H1 (cell line): ENCODE results near the gene ARHGAP26. TPM values are rescaled to one million over a fixed set of nuclear protein-coding genes. Genes with fewer than 3 reads are reported as not detected.

Experiments
- CTCF ChIA-PET: fragments of 300-600 bp; sonication (Branson Sonifier 250); formaldehyde crosslinking; loops from one replicate; lab custom pipeline; 2021; ENCODE audit not compliant: partially characterized antibody; lab: Charles Lee
- POLR2A ChIA-PET: fragments of 300-600 bp; sonication (Branson Sonifier 250); formaldehyde crosslinking; loops from one replicate; lab custom pipeline; 2021; ENCODE audit warnings: inconsistent platforms; ENCODE audit not compliant: partially characterized antibody; lab: Charles Lee
- DNase-seq, 2 experiments: peaks; one replicate each; pipeline versions ENCODE4 v3.0.0 to v3.0.0-alpha.2; 2010 to 2022; ENCODE audit warnings: low spot score in 2 of 2, low read depth in 1 of 2, mixed read lengths in 1 of 2
- FAIRE-seq: peaks from 2 replicates; lab custom pipeline; 2011; peaks lifted over from hg19 to GRCh38; lab: Jason Lieb, UNC
- H2AFZ ChIP-seq: 2 replicates; pipeline ENCODE4 v1.8.1; 2012; ENCODE audit warnings: low read length, inconsistent platforms
- H2AK5ac ChIP-seq: 2 replicates; pipeline ENCODE4 v1.6.1; 2013; ENCODE audit warnings: low read depth, low read length
- H2BK120ac ChIP-seq: replicated peaks from 2 replicates; pipeline ENCODE3; 2013; ENCODE audit warnings: low read depth, low read length, inconsistent platforms
- H2BK12ac ChIP-seq: 2 replicates; pipeline ENCODE4 v1.6.1; 2013; ENCODE audit warnings: low read depth, low read length
- H2BK15ac ChIP-seq: 2 replicates; pipeline ENCODE4 v1.6.1; 2013; ENCODE audit warnings: low read length
- H2BK20ac ChIP-seq: 2 replicates; pipeline ENCODE4 v1.6.1; 2013; ENCODE audit warnings: low read length
- H2BK5ac ChIP-seq: 2 replicates; pipeline ENCODE4 v1.6.1; 2013; ENCODE audit warnings: low read depth, low read length
- H3K14ac ChIP-seq: 2 replicates; pipeline ENCODE4 v1.6.1; 2013; ENCODE audit warnings: inconsistent platforms; ENCODE audit not compliant: insufficient read length
- H3K18ac ChIP-seq: 2 replicates; pipeline ENCODE4 v1.6.1; 2013; ENCODE audit warnings: low read length; ENCODE audit errors: extremely low read depth
- H3K23ac ChIP-seq: 2 replicates; pipeline ENCODE4 v1.6.1; 2013; ENCODE audit warnings: inconsistent platforms; ENCODE audit not compliant: insufficient read length
- H3K23me2 ChIP-seq: 2 replicates; pipeline ENCODE4 v1.6.1; 2013; ENCODE audit warnings: low read depth, low read length
- H3K27ac ChIP-seq: 2 replicates; pipeline ENCODE4 v1.6.1; 2011; ENCODE audit warnings: low read depth, low read length, inconsistent platforms
- H3K27me3 ChIP-seq, 4 experiments: replicated peaks in 1 of 4; 1 replicate in 1 of 4; 2 replicates in 3 of 4; pipeline versions ENCODE4 v1.6.1 to v1.8.1; 2011 to 2013; ENCODE audit warnings: low read length in 3 of 4, mild to moderate bottlenecking in 3 of 4, inconsistent platforms in 2 of 4, mixed read lengths in 2 of 4, moderate library complexity in 1 of 4; ENCODE audit not compliant: control insufficient read depth in 3 of 4, insufficient read depth in 3 of 4; ENCODE audit errors: extremely low read depth in 1 of 4
- H3K36me3 ChIP-seq, 4 experiments: 2 replicates each; pipeline versions ENCODE4 v1.6.1 to v1.8.1; 2011 to 2013; ENCODE audit warnings: mild to moderate bottlenecking in 4 of 4, low read length in 3 of 4, moderate library complexity in 2 of 4, control low read depth in 1 of 4, inconsistent platforms in 1 of 4; ENCODE audit not compliant: insufficient read depth in 4 of 4, control insufficient read depth in 2 of 4
- H3K4ac ChIP-seq: replicated peaks from 2 replicates; pipeline ENCODE3; 2013; ENCODE audit warnings: low read length, low read depth, mixed read lengths, inconsistent platforms; ENCODE audit not compliant: insufficient read length
- H3K4me1 ChIP-seq, 4 experiments: replicated peaks in 1 of 4; 1 replicate in 1 of 4; 2 replicates in 3 of 4; pipeline versions ENCODE4 v1.6.1 to v1.8.1; 2011 to 2013; ENCODE audit warnings: low read length in 3 of 4, inconsistent platforms in 2 of 4, mixed read lengths in 1 of 4; ENCODE audit not compliant: insufficient read depth in 4 of 4, control insufficient read depth in 3 of 4
- H3K4me2 ChIP-seq, 2 experiments: 2 replicates each; pipeline versions ENCODE4 v1.6.1 to v1.8.1; 2011 to 2013; ENCODE audit warnings: low read depth in 2 of 2, low read length in 2 of 2, control low read depth in 1 of 2, inconsistent platforms in 1 of 2, mild to moderate bottlenecking in 1 of 2; ENCODE audit not compliant: insufficient read depth in 1 of 2
- H3K4me3 ChIP-seq, 4 experiments: fragments of 200-600, 300-600 bp in 1 of 4; sonication (generic), shearing (Covaris generic), sonication (Bioruptor Twin) in 1 of 4; 2 replicates each; pipeline versions ENCODE4 v1.5.1 to v1.8.1; 2011 to 2016; ENCODE audit warnings: low read length in 4 of 4, low read depth in 3 of 4, control low read depth in 2 of 4, inconsistent platforms in 2 of 4, mild to moderate bottlenecking in 2 of 4, mixed read lengths in 1 of 4, moderate library complexity in 1 of 4; ENCODE audit not compliant: insufficient read depth in 2 of 4; ENCODE audit errors: extremely low read depth in 1 of 4
- H3K56ac ChIP-seq: replicated peaks from 2 replicates; pipeline ENCODE3; 2013; ENCODE audit warnings: low read depth, mild to moderate bottlenecking, mixed read lengths, low read length, inconsistent platforms; ENCODE audit not compliant: insufficient read length
- H3K79me1 ChIP-seq: 2 replicates; pipeline ENCODE4 v1.6.1; 2013; ENCODE audit warnings: low read depth, low read length, control low read depth
- H3K79me2 ChIP-seq, 2 experiments: 2 replicates each; pipeline versions ENCODE4 v1.6.1 to v1.8.1; 2012 to 2013; ENCODE audit warnings: low read length in 2 of 2, mild to moderate bottlenecking in 2 of 2, inconsistent platforms in 1 of 2; ENCODE audit not compliant: insufficient read depth in 2 of 2, control insufficient read depth in 1 of 2
- H3K9ac ChIP-seq, 4 experiments: replicated peaks in 1 of 4; 1 replicate in 1 of 4; 2 replicates in 3 of 4; pipeline versions ENCODE4 v1.6.1 to v1.8.1; 2011 to 2013; ENCODE audit warnings: low read depth in 3 of 4, low read length in 3 of 4, control low read depth in 2 of 4, mild to moderate bottlenecking in 2 of 4, moderate library complexity in 2 of 4, inconsistent platforms in 1 of 4; ENCODE audit errors: extremely low read depth in 1 of 4
- H3K9me3 ChIP-seq, 2 experiments: 2 replicates each; pipeline versions ENCODE4 v1.6.1 to v1.8.1; 2012 to 2013; ENCODE audit warnings: mild to moderate bottlenecking in 2 of 2, moderate library complexity in 2 of 2, control low read depth in 1 of 2, inconsistent platforms in 1 of 2, low read depth in 1 of 2, low read length in 1 of 2, mixed read lengths in 1 of 2; ENCODE audit not compliant: insufficient read depth in 2 of 2
- H4K20me1 ChIP-seq, 2 experiments: replicated peaks in 1 of 2; 2 replicates each; pipeline versions ENCODE3 to v1.8.1; 2011 to 2013; ENCODE audit warnings: inconsistent platforms in 2 of 2, low read length in 2 of 2, mild to moderate bottlenecking in 1 of 2; ENCODE audit not compliant: insufficient read depth in 2 of 2, control insufficient read depth in 1 of 2
- H4K5ac ChIP-seq: 2 replicates; pipeline ENCODE4 v1.6.1; 2013; ENCODE audit warnings: low read length, low read depth, mixed read lengths, inconsistent platforms; ENCODE audit not compliant: insufficient read length
- H4K8ac ChIP-seq: 2 replicates; pipeline ENCODE4 v1.8.0; 2013; ENCODE audit warnings: mild to moderate bottlenecking, moderate library complexity, low read length, inconsistent platforms; ENCODE audit not compliant: insufficient read depth; ENCODE audit errors: extremely low read depth
- H4K91ac ChIP-seq: replicated peaks from 2 replicates; pipeline ENCODE3; 2013; ENCODE audit warnings: low read length, mixed read lengths, inconsistent platforms; ENCODE audit not compliant: insufficient read length
- ATF2 ChIP-seq: IDR thresholded peaks from 2 replicates; pipeline ENCODE4 v1.6.1; 2012; ENCODE audit warnings: low read length, inconsistent platforms
- FOSL1 ChIP-seq: IDR thresholded peaks from 2 replicates; pipeline ENCODE4 v1.6.1; 2011; ENCODE audit warnings: mild to moderate bottlenecking, low read depth, low read length, moderate library complexity; ENCODE audit not compliant: insufficient read depth
- HDAC2 ChIP-seq, 2 experiments: fragments of 300-600 bp in 1 of 2; sonication (generic) in 1 of 2; IDR thresholded peaks; 2 replicates each; pipeline ENCODE4 v1.6.1; 2011 to 2012; ENCODE audit warnings: low read depth in 2 of 2, low read length in 2 of 2, mild to moderate bottlenecking in 2 of 2, moderate library complexity in 2 of 2, borderline replicate concordance in 1 of 2, inconsistent platforms in 1 of 2
- KDM5A ChIP-seq: fragments of 200-600 bp; IDR thresholded peaks from 2 replicates; pipeline ENCODE4 v1.7.1; 2012; ENCODE audit warnings: mild to moderate bottlenecking, low read length, inconsistent platforms, mixed read lengths
- NRF1 ChIP-seq: IDR thresholded peaks from 2 replicates; pipeline ENCODE4 v1.6.1; 2011; ENCODE audit warnings: mild to moderate bottlenecking, low read depth, low read length, improper control_type of control experiment
- RXRA ChIP-seq: IDR thresholded peaks from 2 replicates; pipeline ENCODE4 v1.6.1; 2011; ENCODE audit warnings: low read depth, mild to moderate bottlenecking, low read length, moderate library complexity; ENCODE audit not compliant: insufficient read depth
- SP4 ChIP-seq: IDR thresholded peaks from 2 replicates; pipeline ENCODE4 v1.6.1; 2012; ENCODE audit warnings: low read length, inconsistent platforms
- TAF1 ChIP-seq: IDR thresholded peaks from 2 replicates; pipeline ENCODE4 v1.6.1; 2011; ENCODE audit warnings: mild to moderate bottlenecking, low read depth, low read length
- TBP ChIP-seq: IDR thresholded peaks from 2 replicates; pipeline ENCODE4 v1.6.1; 2011; ENCODE audit warnings: low read depth, low read length, improper control_type of control experiment
- TCF12 ChIP-seq: IDR thresholded peaks from 2 replicates; pipeline ENCODE4 v1.6.1; 2011; ENCODE audit warnings: low read depth, mild to moderate bottlenecking, low read length
- WGBS, 2 experiments: shearing (Covaris generic) in 1 of 2; methylation state at CpG; one replicate each; pipeline versions ENCODE4 v1.1.6 to v1.1.7; 2013 to 2015; ENCODE audit warnings: low lambda C conversion rate in 2 of 2, mixed read lengths in 2 of 2, inconsistent platforms in 1 of 2, low coverage in 1 of 2, missing lambda C conversion rate in 1 of 2; ENCODE audit not compliant: insufficient replicate concordance in 2 of 2, insufficient coverage in 1 of 2, insufficient read length in 1 of 2; ENCODE audit errors: extremely low coverage in 1 of 2, missing lambda C conversion rate in 1 of 2; 5-methylcytosine and 5-hydroxymethylcytosine counted together
- polyA plus RNA-seq, 7 experiments: library from polyadenylated mRNA; depleted of rRNA in 3 of 7; stranded (reverse) in 5 of 7; unstranded in 2 of 7; fragments of >200 nt in 5 of 7; fragments of 200-250 nt in 2 of 7; gene quantifications; 1 replicate in 5 of 7; 2 replicates in 1 of 7; 4 replicates in 1 of 7; pipeline versions ENCODE4 v1.2.1 to v1.2.3, GENCODE V29; 2011 to 2013; ENCODE audit warnings: missing spikeins in 2 of 7, mixed read lengths in 2 of 7
- total RNA-seq: library from RNA; stranded (reverse); fragmentation: NEBNext Ultra II Directional; extraction: Animal tissue kit (Norgen Biotek cat#: 25700); gene quantifications from 2 replicates; pipeline ENCODE4 v1.2.1, GENCODE V29; 2021

Gene ARHGAP26
- total and polyA plus RNA-seq, 2 of the 8 experiments (the other 6 are each of a cell fraction or from before 2014, with no cell fraction given) = 7.1 to 24.8 TPM

DNA sequence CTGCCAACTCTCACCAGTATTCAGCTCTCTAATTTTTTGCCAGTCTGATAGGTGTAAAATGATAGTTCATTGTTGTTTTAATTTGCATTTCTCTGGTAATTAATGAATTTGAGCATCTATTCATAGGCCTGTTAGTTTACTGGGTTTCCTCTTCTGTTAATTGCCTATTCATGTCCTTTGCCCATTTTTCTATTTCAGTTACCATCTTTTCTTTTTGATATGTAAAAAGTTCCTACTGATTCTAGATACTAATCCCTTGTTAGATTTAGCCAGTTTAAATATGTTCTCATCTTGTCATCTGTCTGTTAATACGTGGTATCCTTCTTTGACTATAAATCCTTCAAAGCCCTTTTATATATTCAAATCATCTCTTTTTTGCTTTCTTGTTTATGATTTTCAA lies 247.8 kb downstream of the ARHGAP26 start:
- Histone ChIP-seq H3K56ac (no peak overlapping the region), H3K9ac (no peak overlapping the region), H3K9me3 (0 out of 4 replicates have a peak, but pooled peaks cover 0 to 3% of the 10 kb centered on the region in 2 experiments), H3K27ac (no peak overlapping the region), H3K23me2 (no peaks in the 10 kb centered on the region), H4K8ac (no peak overlapping the region), H3K4me3 (no peak overlapping the region), H2BK120ac (no peak overlapping the region), H2AK5ac (no peak overlapping the region), H3K79me1 (no peaks in the 10 kb centered on the region), H3K79me2 (no peaks in the 10 kb centered on the region), H2BK15ac (no peak overlapping the region), H3K4me1 (peaks cover 2 to 12% (median 7%) of the 10 kb centered on the region in 4 experiments; a peak in 4 of 7 replicates), H3K27me3 (no peaks in the 10 kb centered on the region), H2AFZ (no peak overlapping the region), H2BK5ac (no peak overlapping the region), H3K23ac (no peak overlapping the region), H3K14ac (no peak overlapping the region), H4K20me1 (no peaks in the 10 kb centered on the region), H2BK12ac (no peak overlapping the region), H3K4me2 (no peak overlapping the region), H2BK20ac (no peak overlapping the region), H3K4ac (no peak overlapping the region), H4K5ac (no peak overlapping the region), H4K91ac (no peak overlapping the region), H3K36me3 (no peaks in the 10 kb centered on the region; a peak in 1 of 8 replicates), H3K18ac (no peak overlapping the region)
- POLR2A ChIA-PET = no interaction called here
- DNase-seq = no peak
- CTCF ChIA-PET = interaction anchor here (1.2 to 2.0 kb wide), 2 partner anchors 88 to 192 kb away, joined by 3 to 6 read pairs; no protein-coding TSS in a partner anchor
- no peak for FAIRE-seq
- 100% methylated on average over 1 of the region's 1 CpG; no CpG with 5 or more reads in 1 of the 2 experiments for WGBS, 2 experiments
- TF ChIP-seq TBP (no peak), TAF1 (no peak), KDM5A (no peak), NRF1 (no peak), HDAC2 (IDR thresholded peaks at IDR 0.05; ENCODE audit: borderline replicate concordance in 1 of 2, low read depth in 2 of 2, low read length in 2 of 2) (no peak), SP4 (no peak), ATF2 (no peak), TCF12 (no peak), FOSL1 (no peak), RXRA (no peak)
